GM18498 (cell line): ENCODE results near the gene UBE2J1.

Source experiments
- ATAC-seq: cut with Tn5 transposase; IDR thresholded peaks from one replicate; pipeline ENCODE4 v1.9.1; 2021; ENCODE audit warnings: mild to moderate bottlenecking, moderate library complexity; ENCODE audit not compliant: unreplicated experiment

The UBE2J1 gene

GRCh38 chr6:89291256-89291819 is 61.2 kb downstream of the UBE2J1 start:
- ATAC-seq, result no peak

- no peak for ATAC-seq
These were observed 61.9 kb downstream of the UBE2J1 start for GRCh38 chr6:89290401-89291155.

GRCh38 chr6:89289710-89290109 is 62.8 kb downstream of the UBE2J1 start:
- no peak for ATAC-seq

- ATAC-seq, result no peak
These were observed 65.0 kb downstream of the UBE2J1 start for GRCh38 chr6:89287351-89288028.

GRCh38 chr6:89286516-89286915 is 66.0 kb downstream of the UBE2J1 start:
- no peak for ATAC-seq

GRCh38 chr6:89284963-89285735 is 67.4 kb downstream of the UBE2J1 start:
- ATAC-seq, result no peak

GRCh38 chr6:89284081-89284480 is 68.4 kb downstream of the UBE2J1 start:
- no peak for ATAC-seq

- ATAC-seq, result no peak
These were observed 69.8 kb downstream of the UBE2J1 start for GRCh38 chr6:89282749-89283148.

- peak; percentile 97 for ATAC-seq
These were observed 70.7 kb downstream of the UBE2J1 start for GRCh38 chr6:89281779-89282246.

- ATAC-seq, result no peak
These were observed 73.6 kb downstream of the UBE2J1 start for GRCh38 chr6:89278956-89279355.
